HepG2 (cell line): ENCODE data around the gene SUSD6. TPM values are rescaled to one million over a fixed set of nuclear protein-coding genes. Genes with fewer than 3 reads are reported as not detected.

ENCODE experiments used
- ASH2L ChIP-seq: fragments of 300-600, 200-600 bp; sonication (generic); IDR thresholded peaks from 2 replicates; pipeline ENCODE4 v1.7.0; 2017; ENCODE audit warnings: low read depth, mild to moderate bottlenecking, moderate library complexity, mixed read lengths, low read length; ENCODE audit not compliant: insufficient read length
- BCL6 ChIP-seq: IDR thresholded peaks from 2 replicates; pipeline ENCODE4 v1.6.1; 2016; ENCODE audit warnings: missing genetic modification reagents, missing compliant biosample characterization
- ETV5 ChIP-seq: IDR thresholded peaks from 2 replicates; pipeline ENCODE4 v1.6.1; 2018; ENCODE audit warnings: missing biosample characterization, missing genetic modification reagents, inconsistent platforms, borderline replicate concordance
- FOSL2 ChIP-seq: sonication (generic); formaldehyde crosslinking; IDR thresholded peaks from 2 replicates; pipeline ENCODE4 v1.4.0; 2020; ENCODE audit warnings: missing genetic modification reagents
- GATAD1 ChIP-seq: IDR thresholded peaks from 2 replicates; pipeline ENCODE4 v1.6.1; 2016; ENCODE audit warnings: missing genetic modification reagents, missing compliant biosample characterization
- HNF4A ChIP-seq: sonication (generic); formaldehyde crosslinking; IDR thresholded peaks from 2 replicates; pipeline ENCODE4 v1.4.0; 2020; ENCODE audit warnings: missing genetic modification reagents
- HNF4G ChIP-seq, 2 experiments: sonication (generic) in 1 of 2; formaldehyde crosslinking in 1 of 2; IDR thresholded peaks; 2 replicates each; pipeline versions ENCODE4 v1.4.0 to v1.6.1; 2011 to 2020; ENCODE audit warnings: borderline replicate concordance in 2 of 2, low read depth in 2 of 2, mild to moderate bottlenecking in 2 of 2, low read length in 1 of 2, missing genetic modification reagents in 1 of 2, moderate library complexity in 1 of 2
- JUNB ChIP-seq: sonication (generic); formaldehyde crosslinking; IDR thresholded peaks from 2 replicates; pipeline ENCODE4 v1.8.0; 2022; ENCODE audit warnings: missing genetic modification reagents, mild to moderate bottlenecking, borderline replicate concordance
- MIXL1 ChIP-seq: IDR thresholded peaks from 2 replicates; pipeline ENCODE4 v1.6.1; 2016
- NR2C2 ChIP-seq: sonication (generic); formaldehyde crosslinking; IDR thresholded peaks from 2 replicates; pipeline ENCODE4 v1.4.0; 2020; ENCODE audit warnings: missing genetic modification reagents, mild to moderate bottlenecking, moderate library complexity, borderline replicate concordance
- NR2F1 ChIP-seq, 2 experiments: fragments of 450-650 bp in 1 of 2; formaldehyde crosslinking in 1 of 2; IDR thresholded peaks; 2 replicates each; pipeline versions ENCODE4 v1.5.0 to v1.6.1; 2016 to 2020; ENCODE audit warnings: mild to moderate bottlenecking in 1 of 2, missing compliant biosample characterization in 1 of 2, missing genetic modification reagents in 1 of 2, moderate library complexity in 1 of 2
- RARA ChIP-seq: IDR thresholded peaks from 2 replicates; pipeline ENCODE4 v1.6.1; 2016; ENCODE audit warnings: missing genetic modification reagents, missing compliant biosample characterization
- SAP130 ChIP-seq: IDR thresholded peaks from 2 replicates; pipeline ENCODE4 v1.6.1; 2016; ENCODE audit warnings: low read depth
- SOX13 ChIP-seq, 3 experiments: fragments of 450-650 bp in 1 of 3; sonication (generic) in 1 of 3; formaldehyde crosslinking in 1 of 3; IDR thresholded peaks in 2 of 3; conservative IDR thresholded peaks in 1 of 3; 2 replicates each; pipeline versions ENCODE4 v1.5.0 to v1.6.1; 2016 to 2020; ENCODE audit warnings: antibody characterized with exemption in 1 of 3, mild to moderate bottlenecking in 1 of 3, missing compliant biosample characterization in 1 of 3, missing genetic modification reagents in 1 of 3, moderate library complexity in 1 of 3
- SPEN ChIP-seq: sonication (generic); formaldehyde crosslinking; IDR thresholded peaks from 2 replicates; pipeline ENCODE4 v1.5.1; 2020; ENCODE audit warnings: low read depth, mild to moderate bottlenecking, missing genetic modification reagents
- TBX2 ChIP-seq: sonication (generic); formaldehyde crosslinking; IDR thresholded peaks from 2 replicates; pipeline ENCODE4 v1.5.0; 2020; ENCODE audit warnings: missing genetic modification reagents, mild to moderate bottlenecking, borderline replicate concordance
- TFAP4 ChIP-seq: sonication (generic); IDR thresholded peaks from 2 replicates; pipeline ENCODE4 v1.6.1; 2016; ENCODE audit warnings: low read depth, borderline replicate concordance
- TP53 ChIP-seq: sonication (generic); formaldehyde crosslinking; conservative IDR thresholded peaks from 2 replicates; pipeline ENCODE4 v1.4.0; 2020; ENCODE audit warnings: missing genetic modification reagents
- XRCC5 ChIP-seq: fragments of 200-400 bp; formaldehyde crosslinking; optimal IDR thresholded peaks from 2 replicates; pipeline ENCODE3; 2017; ENCODE audit warnings: mild to moderate bottlenecking, low read length
- ZBTB39 ChIP-seq: sonication (generic); formaldehyde crosslinking; IDR thresholded peaks from 2 replicates; pipeline ENCODE4 v1.5.0; 2020; ENCODE audit warnings: missing genetic modification reagents
- ZEB1 ChIP-seq: IDR thresholded peaks from 2 replicates; pipeline ENCODE4 v1.6.1; 2012; ENCODE audit warnings: mild to moderate bottlenecking, low read depth, inconsistent platforms; ENCODE audit not compliant: insufficient replicate concordance
- ZNF670 ChIP-seq: sonication (generic); formaldehyde crosslinking; IDR thresholded peaks from 2 replicates; pipeline ENCODE4 v1.8.0; 2022; ENCODE audit warnings: mild to moderate bottlenecking, missing genetic modification reagents, borderline replicate concordance
- ZNF83 ChIP-seq: sonication (generic); formaldehyde crosslinking; IDR thresholded peaks from 2 replicates; pipeline ENCODE4 v1.4.0; 2020; ENCODE audit warnings: missing genetic modification reagents, mild to moderate bottlenecking, borderline replicate concordance
- ZSCAN29 ChIP-seq: sonication (generic); formaldehyde crosslinking; conservative IDR thresholded peaks from 2 replicates; pipeline ENCODE4 v1.4.0; 2020; ENCODE audit warnings: mild to moderate bottlenecking, missing genetic modification reagents
- polyA plus RNA-seq, 8 experiments: library from polyadenylated mRNA; depleted of rRNA in 3 of 8; stranded (reverse) in 7 of 8; unstranded in 1 of 8; fragments of >200 nt; fragmentation: Illumina TruSeq in 4 of 8; extraction: Trizol in 4 of 8; gene quantifications; 2 replicates each; pipeline versions ENCODE4 v1.2.1 to v1.2.3, GENCODE V29; 2011 to 2016; ENCODE audit warnings: low read depth in 4 of 8, missing spikeins in 1 of 8, mixed read lengths in 1 of 8; ENCODE audit not compliant: insufficient read depth in 1 of 8
- total RNA-seq, 5 experiments: library from RNA; depleted of rRNA; stranded (reverse); fragments of >200 nt; fragmentation: Illumina TruSeq; extraction: Trizol; gene quantifications; 2 replicates each; pipeline ENCODE4 v1.2.3, GENCODE V29; 2016; ENCODE audit warnings: low read depth in 1 of 5
- TF ChIP-seq, protein P1 (sequence below): sonication (generic); formaldehyde crosslinking; IDR thresholded peaks from 2 replicates; pipeline ENCODE4 v1.4.0; 2020; ENCODE audit warnings: missing genetic modification reagents, borderline replicate concordance

The SUSD6 gene
- total and polyA plus RNA-seq, 2 of the 13 experiments (the other 11 are each of a cell fraction or from before 2014, with no cell fraction given), result 7.2 to 7.4 TPM

DNA sequence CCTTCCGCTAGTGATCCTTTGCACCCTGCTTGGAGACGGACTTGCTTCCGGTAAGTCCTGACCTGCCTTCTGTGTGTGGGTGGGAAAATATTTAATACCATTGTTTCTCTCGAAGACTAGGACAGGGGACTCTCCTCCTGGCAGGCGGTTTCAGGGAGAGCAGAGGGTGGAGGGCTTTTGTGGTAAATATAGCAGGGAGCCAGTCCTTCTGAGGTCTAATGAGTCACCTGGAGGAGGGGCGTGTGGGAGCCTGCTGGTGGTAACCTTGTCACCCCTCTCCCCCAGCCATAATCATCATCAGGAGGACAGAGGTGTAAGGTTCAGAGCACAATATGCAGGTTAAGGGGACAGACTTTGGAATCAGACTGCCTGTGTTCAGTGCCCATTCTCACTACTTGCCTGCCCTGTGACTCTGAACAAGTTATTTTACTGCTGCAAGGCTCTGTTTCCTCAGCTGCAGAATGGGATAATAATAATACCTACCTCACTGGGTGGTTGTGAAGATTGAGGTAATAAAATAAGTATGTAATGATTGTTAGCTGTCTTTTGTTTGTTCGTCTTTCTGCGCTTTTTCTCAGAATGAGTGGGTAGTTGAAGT, 47.4 kb downstream of the SUSD6 start (continued):
- TF ChIP-seq NR2C2 (CRISPR knock-in tag) (0 out of 2 replicates have a peak, but pooled peaks have one; percentile 3), ZBTB39 (CRISPR knock-in tag) (0 out of 2 replicates have a peak, but pooled peaks have one; percentile 39), GATAD1 (CRISPR knock-in tag) (no peak), ZNF670 (CRISPR knock-in tag) (no peak), MIXL1 (CRISPR knock-in tag) (0 out of 2 replicates have a peak, but pooled peaks have one; percentile 43), SOX13 (IDR thresholded peaks at IDR 0.05) (no peak), SOX13 (CRISPR knock-in tag; conservative IDR thresholded peaks at IDR 0.05 in 1 of 2, IDR thresholded peaks at IDR 0.05 in 1 of 2) (peak in 1 of 2 experiments; percentile 11; a peak in 1 of 4 replicates), TFAP4 (peak; percentile 24; the same call in 1 of the 2 replicates), NR2F1 (CRISPR knock-in tag; IDR thresholded peaks at IDR 0.05) (0 out of 4 replicates have a peak, but pooled peaks of 1 of the 2 experiments have one; percentile 30), SPEN (CRISPR knock-in tag) (0 out of 2 replicates have a peak, but pooled peaks have one; percentile 25), ZEB1 (peak; percentile 4), JUNB (peak; percentile 41; the same call in 1 of the 2 replicates), ASH2L (peak; percentile 23), XRCC5 (peak; percentile 26), ETV5 (CRISPR knock-in tag) (peak; percentile 69; the same call in 1 of the 2 replicates), HNF4A (CRISPR knock-in tag) (peak; percentile 77), BCL6 (CRISPR knock-in tag) (0 out of 2 replicates have a peak, but pooled peaks have one; percentile 5), HNF4G (IDR thresholded peaks at IDR 0.05; ENCODE audit: borderline replicate concordance, low read depth, low read length) (peak; percentile 73), HNF4G (CRISPR knock-in tag; IDR thresholded peaks at IDR 0.05; ENCODE audit: borderline replicate concordance, low read depth) (peak; percentile 46; the same call in 1 of the 2 replicates), TP53 (CRISPR knock-in tag) (no peak), ZSCAN29 (CRISPR knock-in tag) (0 out of 2 replicates have a peak, but pooled peaks have one; percentile 54), ZNF83 (CRISPR knock-in tag) (no peak), RARA (peak; percentile 71; the same call in 1 of the 2 replicates), SAP130 (peak; percentile 46), FOSL2 (CRISPR knock-in tag) (peak; percentile 79), TBX2 (peak; percentile 68; the same call in 1 of the 2 replicates)
- TF ChIP-seq, protein P1, sequence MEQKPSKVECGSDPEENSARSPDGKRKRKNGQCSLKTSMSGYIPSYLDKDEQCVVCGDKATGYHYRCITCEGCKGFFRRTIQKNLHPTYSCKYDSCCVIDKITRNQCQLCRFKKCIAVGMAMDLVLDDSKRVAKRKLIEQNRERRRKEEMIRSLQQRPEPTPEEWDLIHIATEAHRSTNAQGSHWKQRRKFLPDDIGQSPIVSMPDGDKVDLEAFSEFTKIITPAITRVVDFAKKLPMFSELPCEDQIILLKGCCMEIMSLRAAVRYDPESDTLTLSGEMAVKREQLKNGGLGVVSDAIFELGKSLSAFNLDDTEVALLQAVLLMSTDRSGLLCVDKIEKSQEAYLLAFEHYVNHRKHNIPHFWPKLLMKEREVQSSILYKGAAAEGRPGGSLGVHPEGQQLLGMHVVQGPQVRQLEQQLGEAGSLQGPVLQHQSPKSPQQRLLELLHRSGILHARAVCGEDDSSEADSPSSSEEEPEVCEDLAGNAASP (CRISPR knock-in tag), result 0 out of 2 replicates have a peak, but pooled peaks have one; percentile 2
